Ramos (cell line): ENCODE measurements around the gene MME.

Experiments used
- in situ Hi-C: fragments of 300-500 bp; cut with MboI; formaldehyde crosslinking; loops from one replicate; pipeline ENCODE4 v1.14.3; 2022; ENCODE audit warnings: low sequenced_read_pairs; ENCODE audit not compliant: unreplicated experiment

The MME gene

GRCh38 chr3:155219106-155219505 is 139.0 kb downstream of the MME start:
- in situ Hi-C loops = no loop called here

GRCh38 chr3:155225417-155225816 is 145.3 kb downstream of the MME start:
- in situ Hi-C loops = no loop called here

- in situ Hi-C loops = no loop called here
Observed at GRCh38 chr3:155227141-155227540, 147.0 kb downstream of the MME start.

- in situ Hi-C loops = no loop called here
Observed at GRCh38 chr3:155228676-155229075, 148.6 kb downstream of the MME start.

GRCh38 chr3:155229086-155229485 is 149.0 kb downstream of the MME start:
- in situ Hi-C loops = no loop called here

GRCh38 chr3:155230382-155230781 is 150.3 kb downstream of the MME start:
- in situ Hi-C loops = no loop called here

GRCh38 chr3:155231792-155232191 is 151.7 kb downstream of the MME start:
- in situ Hi-C loops = no loop called here

GRCh38 chr3:155232605-155233004 is 152.5 kb downstream of the MME start:
- in situ Hi-C loops = no loop called here

- in situ Hi-C loops = no loop called here
Observed at GRCh38 chr3:155233213-155233612, 153.1 kb downstream of the MME start.
